ENCODE data around the gene NPDC1.

NPDC1 gene

GRCh38 chr9:137027369-137028262, 18.4 kb downstream of the NPDC1 start, which contains the start of gene ABCA2:
Gene ABCA2 (minus strand): TSS chr9:137028237. CDS start chr9:137028140, 97 bp downstream.
- no peak for DNase-seq (ENCODE audit: low read depth in 2 of 2, low spot score in 1 of 2)

DNA sequence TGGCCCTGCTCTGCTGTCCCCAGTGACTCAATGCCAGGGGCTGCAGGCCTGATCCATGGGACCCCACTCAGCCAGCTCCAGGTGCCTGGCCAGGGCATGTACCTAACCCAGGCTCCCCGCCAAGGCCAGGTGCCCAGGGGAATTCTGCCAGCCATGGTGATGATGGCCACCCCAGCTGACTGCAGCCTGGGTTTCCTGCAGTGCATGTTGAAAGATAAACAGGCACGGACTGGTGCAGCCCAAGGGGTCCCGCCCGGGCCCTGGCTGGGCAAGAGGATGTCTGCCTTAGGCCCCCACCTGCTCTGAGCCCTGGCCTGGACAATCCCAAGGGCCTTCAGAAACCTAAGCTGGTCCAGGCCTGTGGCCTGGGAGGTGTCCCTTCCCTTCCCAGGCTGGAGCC, 19.1 kb downstream of the NPDC1 start:
- no peak for DNase-seq (ENCODE audit: low read depth in 2 of 2, low spot score in 1 of 2)

- no peak for DNase-seq (ENCODE audit: low read depth in 2 of 2, low spot score in 1 of 2)
Measured at GRCh38 chr9:137026384-137026783, 19.6 kb downstream of the NPDC1 start.

DNA sequence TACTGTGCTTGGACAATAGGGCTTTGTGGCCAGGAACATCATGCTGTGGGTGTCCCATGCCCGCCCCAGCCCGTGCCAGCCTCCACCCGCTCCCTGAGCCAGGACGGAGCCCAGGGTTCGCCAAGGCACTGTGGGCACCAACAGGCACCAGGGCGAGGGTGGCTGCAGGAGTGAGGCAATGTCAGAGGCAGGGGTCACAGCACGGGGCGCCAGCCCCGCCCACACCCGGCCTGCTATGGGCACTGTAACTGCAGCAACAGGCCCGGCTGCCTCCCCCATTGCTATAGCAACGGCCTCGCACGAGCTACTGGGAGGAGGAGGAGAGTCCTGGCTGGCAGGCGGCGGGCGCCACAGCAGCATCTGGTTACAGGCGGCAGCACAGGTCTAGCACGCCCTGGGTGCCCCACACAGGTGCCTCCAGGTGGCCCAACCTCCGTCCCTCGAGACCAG, 20.4 kb downstream of the NPDC1 start:
- no peak for DNase-seq (ENCODE audit: low read depth in 2 of 2, low spot score in 1 of 2)

GRCh38 chr9:137023583-137023991, 22.4 kb downstream of the NPDC1 start:
- no peak for DNase-seq (ENCODE audit: low read depth in 2 of 2, low spot score in 1 of 2)

DNA sequence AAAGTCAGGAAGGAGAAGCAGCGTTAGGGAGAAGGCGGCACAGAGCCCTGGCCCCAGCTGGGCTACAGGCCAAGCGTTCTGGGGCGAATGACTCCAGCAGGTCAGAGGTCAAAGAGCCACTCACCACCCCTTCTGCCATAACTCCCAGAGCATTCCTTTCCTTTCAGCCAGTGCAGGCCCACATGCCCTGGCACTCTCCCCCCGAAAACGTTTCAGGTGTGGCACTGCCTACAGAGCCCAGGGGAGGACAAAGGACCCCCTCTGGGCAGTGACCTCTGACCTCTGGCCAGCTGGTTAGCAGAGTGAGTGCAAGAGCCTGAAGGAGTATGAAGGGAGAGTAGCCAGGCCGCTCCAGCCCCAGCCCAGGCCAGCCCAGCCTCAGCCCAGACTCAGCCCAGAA, 22.8 kb downstream of the NPDC1 start:
- DNase-seq (ENCODE audit: low read depth in 2 of 2, low spot score in 1 of 2) = no peak

DNA sequence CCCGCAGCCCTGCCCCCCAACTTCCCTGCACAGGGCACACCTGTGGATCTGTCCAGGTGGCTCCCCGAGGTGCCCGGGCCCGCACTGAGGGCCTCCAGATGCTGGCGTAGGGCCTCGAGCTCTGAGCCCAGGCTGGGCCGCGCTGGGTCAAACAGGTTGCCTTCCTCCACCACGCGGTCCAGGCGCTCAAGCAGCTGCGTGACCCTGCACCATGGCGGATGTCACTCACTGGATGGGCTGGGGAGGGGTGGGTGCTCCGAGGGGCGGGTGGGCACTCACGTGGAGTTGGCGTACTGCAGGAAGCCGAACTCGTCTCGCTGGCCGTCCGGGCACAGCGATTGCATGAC, 23.3 kb downstream of the NPDC1 start:
- no peak for DNase-seq (ENCODE audit: low read depth in 2 of 2, low spot score in 1 of 2)

DNA sequence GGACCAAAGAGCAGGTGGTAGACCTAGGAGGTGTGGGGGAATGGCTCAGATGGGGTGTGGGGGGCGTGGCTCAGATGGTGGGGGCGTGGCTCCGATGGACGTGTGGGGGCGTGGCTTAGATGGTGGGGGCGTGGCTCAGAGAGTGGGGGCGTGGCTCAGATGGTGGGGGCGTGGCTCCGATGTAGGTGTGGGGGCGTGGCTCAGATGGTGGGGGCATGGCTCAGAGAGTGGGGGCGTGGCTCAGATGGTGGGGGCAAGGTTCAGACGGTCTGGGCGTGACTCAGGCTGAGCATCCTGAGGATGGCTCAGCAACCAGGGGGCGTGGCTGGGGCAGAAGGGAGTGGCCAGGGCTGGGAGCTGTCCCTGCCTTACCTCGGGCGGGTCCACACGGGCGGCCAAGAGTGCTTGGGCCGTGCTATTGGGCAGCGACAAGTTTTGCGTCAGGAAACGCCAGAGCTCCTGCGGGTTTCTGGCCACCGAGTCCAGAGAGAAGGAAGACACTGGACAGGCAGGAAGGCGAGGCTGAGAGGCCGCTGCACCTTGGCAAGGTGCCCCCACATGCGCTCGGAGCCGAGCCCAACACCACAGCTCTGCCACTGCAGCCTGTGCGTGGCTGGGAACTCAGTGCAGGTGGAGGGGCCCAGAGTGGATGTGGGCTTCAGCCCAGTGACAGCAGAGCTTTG, 23.9 kb downstream of the NPDC1 start:
- DNase-seq (ENCODE audit: low read depth in 2 of 2, low spot score in 1 of 2) = peak in 1 of 2 donors; percentile 43

DNA sequence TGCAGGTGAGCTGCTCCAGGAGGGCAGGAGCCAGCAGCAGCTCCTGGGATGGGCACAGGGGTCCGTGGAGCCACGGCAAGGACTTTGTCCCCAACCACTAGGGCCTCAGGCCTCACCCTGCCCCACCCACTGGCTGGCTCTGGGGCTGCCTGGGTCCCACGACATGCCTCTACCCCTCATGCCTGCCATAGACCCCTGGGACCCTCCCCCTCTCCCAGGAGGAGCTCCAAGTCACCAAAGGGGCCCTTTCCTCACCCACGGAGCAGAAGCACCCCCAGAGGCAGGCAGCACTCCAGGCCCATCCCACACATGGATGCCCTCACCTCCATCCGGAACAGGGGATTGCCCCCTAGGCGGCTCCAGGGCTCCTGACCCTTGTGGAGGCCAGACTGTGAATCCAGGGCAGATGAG, 24.4 kb downstream of the NPDC1 start:
- no peak for DNase-seq (ENCODE audit: low read depth in 2 of 2, low spot score in 1 of 2)

- no peak for DNase-seq (ENCODE audit: low read depth in 2 of 2, low spot score in 1 of 2)
Measured at GRCh38 chr9:137020771-137021567, 25.0 kb downstream of the NPDC1 start.

DNA sequence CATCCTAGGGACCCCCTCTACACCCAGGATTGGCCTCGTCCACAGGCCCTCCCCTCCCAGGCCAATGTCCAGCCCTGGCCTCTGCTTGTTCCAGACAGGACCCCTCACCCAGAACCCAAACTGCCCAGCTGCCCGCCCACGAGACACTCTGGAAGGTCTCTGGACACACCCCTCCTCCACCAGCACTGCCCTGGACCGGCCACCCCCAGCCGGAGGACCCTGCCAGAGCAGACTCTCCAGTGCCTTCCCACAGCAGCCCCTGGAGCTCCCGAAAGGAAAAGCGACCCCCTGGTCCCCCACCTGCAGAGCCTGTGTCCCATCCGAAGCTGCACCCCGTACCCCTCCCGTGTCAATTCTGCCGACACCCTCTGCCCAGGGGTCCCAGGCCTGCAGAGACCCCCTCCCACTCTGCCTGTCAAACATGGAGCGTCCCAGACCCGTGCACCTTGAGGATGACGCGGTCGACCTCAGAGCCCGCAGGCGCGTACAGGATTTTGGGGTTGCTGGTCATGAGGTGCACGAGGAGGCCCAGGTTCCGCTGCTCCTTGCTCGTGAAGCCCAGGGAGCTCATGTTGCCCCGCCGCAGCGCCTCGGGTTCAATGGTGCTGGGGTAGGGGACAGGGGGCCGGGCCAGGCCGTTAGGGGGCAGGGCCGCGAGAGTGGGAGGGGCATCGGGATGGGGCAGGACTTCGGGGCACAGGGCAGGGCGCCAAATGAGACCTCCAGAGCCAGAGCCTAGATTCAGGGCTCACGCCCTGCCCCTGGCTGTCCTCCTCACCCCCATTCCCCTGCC, 25.9 kb downstream of the NPDC1 start:
- no peak for DNase-seq (ENCODE audit: low read depth in 2 of 2, low spot score in 1 of 2)

- no peak for DNase-seq (ENCODE audit: low read depth in 2 of 2, low spot score in 1 of 2)
Measured at GRCh38 chr9:137018761-137019559, 27.0 kb downstream of the NPDC1 start.

- DNase-seq (ENCODE audit: low read depth in 2 of 2, low spot score in 1 of 2) = no peak
Measured at GRCh38 chr9:137017791-137018497, 28.0 kb downstream of the NPDC1 start.

DNA sequence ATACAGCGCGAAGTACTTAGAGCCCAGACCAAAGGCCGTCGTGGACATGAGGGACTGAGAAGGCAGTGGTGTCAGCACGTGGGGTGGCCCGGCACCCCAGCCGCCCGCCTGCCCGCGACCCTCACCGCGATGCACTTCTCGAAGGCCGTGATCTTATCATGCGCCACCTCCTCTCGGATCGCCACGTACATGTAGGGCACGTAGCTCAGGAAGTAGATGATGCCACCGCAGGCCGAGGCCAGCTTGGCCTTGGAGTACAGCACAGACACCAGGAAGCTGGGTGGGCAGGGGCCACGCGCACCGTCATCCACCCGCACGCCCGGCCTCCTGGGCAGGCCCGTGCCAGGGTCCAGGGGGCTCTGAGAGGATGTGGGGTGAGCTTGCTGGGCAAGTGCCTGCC, 28.9 kb downstream of the NPDC1 start:
- DNase-seq (ENCODE audit: low read depth in 2 of 2, low spot score in 1 of 2) = no peak

DNA sequence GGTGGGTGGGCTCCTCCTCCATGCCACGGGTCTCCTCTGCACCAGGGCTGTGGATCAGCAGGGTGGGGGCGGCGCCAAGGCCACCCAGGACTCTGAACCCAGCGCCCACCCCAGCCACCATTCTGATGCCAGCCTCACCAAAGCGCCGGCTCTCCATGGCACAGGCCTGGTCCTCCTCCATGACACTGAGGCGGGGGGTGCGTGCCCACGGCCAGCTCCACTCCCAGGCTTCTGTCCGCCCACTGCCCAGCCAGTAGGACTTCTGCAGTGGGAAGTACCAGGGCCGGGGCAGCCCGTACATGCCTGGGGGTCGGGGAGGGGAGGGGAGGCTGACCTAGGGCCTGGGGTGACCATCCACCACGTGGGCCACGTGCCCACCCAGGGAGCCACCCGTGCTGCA, 29.5 kb downstream of the NPDC1 start:
- DNase-seq (ENCODE audit: low read depth in 2 of 2, low spot score in 1 of 2) = no peak

GRCh38 chr9:137015976-137016375, 30.0 kb downstream of the NPDC1 start:
- DNase-seq (ENCODE audit: low read depth in 2 of 2, low spot score in 1 of 2) = no peak

GRCh38 chr9:137015540-137015930, 30.4 kb downstream of the NPDC1 start:
- DNase-seq (ENCODE audit: low read depth in 2 of 2, low spot score in 1 of 2) = no peak

GRCh38 chr9:137014776-137015539, 31.0 kb downstream of the NPDC1 start:
- DNase-seq (ENCODE audit: low read depth in 2 of 2, low spot score in 1 of 2) = no peak

DNA sequence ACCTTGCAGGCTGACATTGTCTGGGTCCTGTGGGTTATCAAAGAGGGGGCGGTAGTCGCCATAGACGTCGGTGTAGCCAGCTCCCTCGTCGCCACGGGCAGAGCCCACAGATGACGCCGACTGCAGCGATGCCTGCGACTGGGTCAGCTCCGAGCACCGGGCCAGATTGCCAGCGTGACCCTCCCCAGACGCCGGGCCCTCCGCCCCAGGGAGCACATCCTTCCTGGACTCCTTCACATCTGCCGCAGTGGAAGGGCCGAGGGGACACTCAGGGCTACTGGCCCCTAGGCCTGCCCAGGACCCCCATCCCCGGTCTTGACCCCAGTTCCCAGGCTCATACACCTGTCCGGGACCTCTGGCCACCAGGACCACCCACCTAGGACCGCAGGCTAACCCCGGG, 31.8 kb downstream of the NPDC1 start:
- no peak for DNase-seq (ENCODE audit: low read depth in 2 of 2, low spot score in 1 of 2)

All from stimulated activated CD8-positive, alpha-beta memory T cell treated with anti-CD3 and anti-CD28 coated beads, Interleukin-4, amount 100 ng/mL, for 4 hours (primary cell).